CD4-positive, CD25-positive, alpha-beta regulatory T cell (primary cell): ENCODE measurements around the gene TMEM150B. TPM values are rescaled to one million over a fixed set of nuclear protein-coding genes. Genes with fewer than 3 reads are reported as not detected.
A peak's percentile ranks its signal among the peaks of the same experiment; 100 is the strongest.

ENCODE experiments used
- ATAC-seq, 2 donors: fragments of 150-1000 bp; cut with Tn5 transposase; one replicate each; pipeline ENCODE4 v1.10.0; 2021; ENCODE audit warnings: low read depth in 2 of 2, moderate number of reproducible peaks in 2 of 2, moderate library complexity in 1 of 2
- DNase-seq, 3 donors: peaks; one replicate each; pipeline versions ENCODE4 v3.0.0 to v3.0.0-alpha.2; 2012 to 2022; ENCODE audit warnings: mixed read lengths in 1 of 3
- H3K27ac ChIP-seq: one replicate; pipeline ENCODE4 v1.7.0; 2013; ENCODE audit warnings: mild to moderate bottlenecking, low read length; ENCODE audit not compliant: insufficient read depth, poor library complexity, severe bottlenecking
- H3K27me3 ChIP-seq: one replicate; pipeline ENCODE4 v1.7.0; 2013; ENCODE audit warnings: low read length; ENCODE audit not compliant: control insufficient read depth, insufficient read depth
- H3K36me3 ChIP-seq: one replicate; pipeline ENCODE4 v1.7.0; 2013; ENCODE audit warnings: mild to moderate bottlenecking, low read length, moderate library complexity; ENCODE audit not compliant: control insufficient read depth, insufficient read depth
- H3K4me1 ChIP-seq: 2 replicates; pipeline ENCODE4 v1.7.0; 2013; ENCODE audit warnings: mild to moderate bottlenecking, low read length; ENCODE audit not compliant: insufficient read depth, control insufficient read depth, poor library complexity, severe bottlenecking
- H3K4me3 ChIP-seq: one replicate; pipeline ENCODE4 v1.7.0; 2013; ENCODE audit warnings: low read depth, mild to moderate bottlenecking, low read length, moderate library complexity
- H3K9me3 ChIP-seq, 2 experiments: 1 replicate in 1 of 2; 2 replicates in 1 of 2; pipeline ENCODE4 v1.7.0; 2013; ENCODE audit warnings: low read length in 2 of 2, mild to moderate bottlenecking in 1 of 2, moderate library complexity in 1 of 2; ENCODE audit not compliant: control insufficient read depth in 2 of 2
- H3K27ac Mint-ChIP-seq, 3 donors: one replicate each; pipeline ENCODE4 v1.8.0; 2020 to 2022; ENCODE audit warnings: mild to moderate bottlenecking in 3 of 3, mixed read lengths in 3 of 3, moderate library complexity in 2 of 3
- H3K27me3 Mint-ChIP-seq: one replicate; pipeline ENCODE4 v1.8.0; 2022; ENCODE audit warnings: mild to moderate bottlenecking, mixed read lengths
- H3K36me3 Mint-ChIP-seq: one replicate; pipeline ENCODE4 v1.8.0; 2020; ENCODE audit warnings: mixed read lengths
- H3K4me1 Mint-ChIP-seq, 4 donors: one replicate each; pipeline ENCODE4 v1.8.0; 2020 to 2022; ENCODE audit warnings: mixed read lengths in 4 of 4, mild to moderate bottlenecking in 1 of 4
- H3K4me3 Mint-ChIP-seq, 4 donors: one replicate each; pipeline ENCODE4 v1.8.0; 2020 to 2022; ENCODE audit warnings: mild to moderate bottlenecking in 4 of 4, mixed read lengths in 4 of 4, moderate library complexity in 3 of 4
- H3K9me3 Mint-ChIP-seq, 7 donors: one replicate each; pipeline ENCODE4 v1.8.0; 2020 to 2022; ENCODE audit warnings: mixed read lengths in 7 of 7, mild to moderate bottlenecking in 3 of 7, moderate library complexity in 2 of 7
- polyA plus RNA-seq, 4 donors: library from polyadenylated mRNA; unstranded; fragments of 300-500 nt; fragmentation: Illumina TruSeq; gene quantifications; one replicate each; pipeline ENCODE4 v1.2.3, GENCODE V29; 2021
- total RNA-seq: library from RNA; stranded (reverse); gene quantifications from one replicate; pipeline ENCODE4 v1.2.3, GENCODE V29; 2022

The TMEM150B gene
- total and polyA plus RNA-seq, 5 donors from 2014 or later, result 2.1 TPM; not detected in 4

DNA sequence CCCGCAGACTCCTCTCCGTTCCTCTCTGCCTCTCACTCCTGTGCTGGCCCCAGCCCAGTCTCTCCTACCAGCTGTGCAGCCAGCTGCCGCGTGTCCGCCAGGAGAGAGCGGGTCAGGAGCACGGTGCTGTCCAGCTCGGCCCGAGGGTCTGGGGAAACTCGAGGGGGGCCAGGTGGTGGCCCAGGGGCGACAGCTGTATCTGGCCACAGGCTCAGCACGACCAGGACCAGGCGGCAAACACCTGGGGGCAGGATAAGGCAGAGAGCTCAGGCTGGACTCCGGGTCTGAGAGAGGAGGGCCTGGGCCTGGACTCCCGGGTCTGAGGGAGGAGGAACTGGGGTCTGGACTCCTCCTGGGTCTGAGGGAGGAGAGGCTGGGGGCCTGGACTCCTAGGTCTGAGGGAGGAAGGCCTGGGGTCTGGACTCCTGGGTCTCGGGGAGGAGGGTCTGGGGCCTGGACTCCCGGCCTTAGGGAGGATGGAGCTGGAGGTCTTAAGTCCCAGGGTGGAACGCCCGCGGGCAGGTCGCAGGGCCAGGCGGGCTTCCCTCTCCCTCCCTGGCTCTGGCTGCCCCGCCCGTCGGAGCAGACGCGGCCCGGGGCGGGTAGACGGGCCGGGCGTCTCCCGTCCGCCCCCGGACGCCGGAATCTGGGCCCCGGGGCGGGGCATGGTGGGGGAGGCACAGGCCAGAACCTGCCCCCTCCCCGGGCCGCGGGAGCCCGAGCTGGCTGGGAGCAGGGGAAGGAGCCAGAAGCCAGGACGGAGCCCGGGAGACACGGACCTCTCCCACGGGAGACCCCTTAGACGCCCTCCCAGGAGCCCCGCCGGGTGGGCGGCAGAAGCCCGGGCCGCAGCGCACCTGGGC is 43.8 kb upstream of the TMEM150B start:
- peaks cover 8% of the 10 kb centered on the region for H3K27me3 ChIP-seq
- peaks cover 0 to 14% (median 7%) of the 10 kb centered on the region in 4 donors for H3K4me1 Mint-ChIP-seq
- peaks cover 13% of the 10 kb centered on the region for H3K4me1 ChIP-seq
- peaks cover 0 to 6% (median 0%) of the 10 kb centered on the region in 7 donors for H3K9me3 Mint-ChIP-seq
- H3K36me3 ChIP-seq, result no peaks in the 10 kb centered on the region
- H3K36me3 Mint-ChIP-seq, result no peaks in the 10 kb centered on the region
- ATAC-seq (no peak), DNase-seq (peak in 1 of 3 donors; percentile 20)
- H3K27ac ChIP-seq, result no peak overlapping the region
- peaks cover 58% of the 10 kb centered on the region for H3K27me3 Mint-ChIP-seq
- peak overlapping the region in 1 of 4 donors; percentile 22 for H3K4me3 Mint-ChIP-seq
- H3K9me3 ChIP-seq, result no peaks in the 10 kb centered on the region
- no peak overlapping the region for H3K27ac Mint-ChIP-seq
- no peak overlapping the region for H3K4me3 ChIP-seq

DNA sequence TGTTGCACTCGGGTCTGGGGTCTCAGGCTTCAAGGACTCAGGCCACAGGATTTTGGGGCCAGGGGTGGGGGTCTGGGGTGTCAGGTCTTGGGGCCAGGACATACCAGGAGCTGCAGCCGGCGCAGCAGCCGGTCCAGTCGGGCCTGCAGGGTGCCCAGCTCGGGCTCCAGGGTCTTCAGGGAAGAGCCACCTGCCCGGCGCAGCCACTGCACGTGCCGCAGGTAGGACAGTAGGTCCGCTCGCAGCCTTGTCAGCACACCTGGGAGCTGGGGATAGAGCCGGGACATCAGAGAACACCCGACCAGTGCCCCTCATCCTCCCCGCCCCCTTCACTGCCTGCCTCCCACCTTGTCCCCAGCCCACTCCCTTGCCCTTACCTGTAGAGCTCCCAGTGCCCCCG is 43.0 kb upstream of the TMEM150B start:
- Mint-ChIP-seq H3K36me3 (no peaks in the 10 kb centered on the region), H3K4me3 (no peak overlapping the region), H3K27me3 (peaks cover 52% of the 10 kb centered on the region), H3K27ac (no peak overlapping the region), H3K4me1 (peaks cover 0 to 10% (median 4%) of the 10 kb centered on the region in 4 donors), H3K9me3 (peaks cover 0 to 6% (median 0%) of the 10 kb centered on the region in 7 donors)
- no peak overlapping the region for H3K27ac ChIP-seq
- no peaks in the 10 kb centered on the region for H3K9me3 ChIP-seq
- H3K36me3 ChIP-seq, result no peaks in the 10 kb centered on the region
- H3K4me1 ChIP-seq, result peaks cover 13% of the 10 kb centered on the region
- DNase-seq, result no peak
- H3K27me3 ChIP-seq, result peaks cover 8% of the 10 kb centered on the region
- no peak overlapping the region for H3K4me3 ChIP-seq
- no peak for ATAC-seq

GRCh38 chr19:55366790-55367189 is 41.6 kb upstream of the TMEM150B start:
- ATAC-seq (no peak), DNase-seq (no peak)
- Mint-ChIP-seq H3K36me3 (no peaks in the 10 kb centered on the region), H3K4me1 (peaks cover 0 to 7% (median 4%) of the 10 kb centered on the region in 4 donors), H3K27me3 (peaks cover 45% of the 10 kb centered on the region), H3K4me3 (peak overlapping the region in 1 of 4 donors; percentile 22), H3K9me3 (peaks cover 0 to 6% (median 0%) of the 10 kb centered on the region in 7 donors), H3K27ac (no peak overlapping the region)
- H3K4me1 ChIP-seq, result peaks cover 13% of the 10 kb centered on the region
- no peak overlapping the region for H3K27ac ChIP-seq
- peaks cover 5% of the 10 kb centered on the region for H3K27me3 ChIP-seq
- H3K4me3 ChIP-seq, result no peak overlapping the region
- H3K9me3 ChIP-seq, result no peaks in the 10 kb centered on the region
- H3K36me3 ChIP-seq, result no peaks in the 10 kb centered on the region

GRCh38 chr19:55365964-55366363 is 40.8 kb upstream of the TMEM150B start:
- no peaks in the 10 kb centered on the region for H3K36me3 Mint-ChIP-seq
- H3K4me3 ChIP-seq, result no peak overlapping the region
- H3K27ac ChIP-seq, result no peak overlapping the region
- H3K4me1 ChIP-seq, result peaks cover 13% of the 10 kb centered on the region
- DNase-seq (no peak), ATAC-seq (no peak)
- peaks cover 0 to 6% (median 2%) of the 10 kb centered on the region in 4 donors for H3K4me1 Mint-ChIP-seq
- no peak overlapping the region for H3K4me3 Mint-ChIP-seq
- H3K27me3 Mint-ChIP-seq, result peaks cover 37% of the 10 kb centered on the region
- no peaks in the 10 kb centered on the region for H3K36me3 ChIP-seq
- peaks cover 0 to 4% (median 0%) of the 10 kb centered on the region in 7 donors for H3K9me3 Mint-ChIP-seq
- H3K27ac Mint-ChIP-seq, result no peak overlapping the region
- peaks cover 2% of the 10 kb centered on the region for H3K27me3 ChIP-seq
- H3K9me3 ChIP-seq, result no peaks in the 10 kb centered on the region

DNA sequence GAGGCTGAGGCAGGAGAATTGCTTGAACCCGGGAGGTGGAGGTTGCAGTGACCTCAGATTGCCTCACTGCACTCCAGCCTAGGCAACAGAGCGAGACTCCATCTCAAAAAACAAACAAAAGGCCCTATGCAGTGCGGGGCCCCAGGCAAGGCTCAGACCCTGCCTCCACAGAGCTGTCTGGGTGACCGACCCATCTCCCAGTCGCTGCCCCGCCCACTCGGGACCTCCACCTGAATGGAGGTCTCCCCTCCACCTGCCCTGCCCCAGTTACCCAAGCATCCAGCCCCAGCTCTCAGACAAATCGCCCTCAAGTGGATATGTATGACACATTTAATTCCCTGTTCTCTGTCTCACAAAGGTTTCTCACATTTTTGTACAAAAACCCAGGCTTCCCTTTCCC is 40.1 kb upstream of the TMEM150B start:
- Mint-ChIP-seq H3K9me3 (peaks cover 0 to 2% (median 0%) of the 10 kb centered on the region in 7 donors), H3K27me3 (peaks cover 31% of the 10 kb centered on the region), H3K36me3 (no peaks in the 10 kb centered on the region), H3K27ac (no peak overlapping the region), H3K4me3 (no peak overlapping the region), H3K4me1 (peaks cover 0 to 3% (median 0%) of the 10 kb centered on the region in 4 donors)
- Histone ChIP-seq H3K36me3 (no peaks in the 10 kb centered on the region), H3K27ac (no peak overlapping the region), H3K4me3 (no peak overlapping the region), H3K9me3 (no peaks in the 10 kb centered on the region), H3K27me3 (no peaks in the 10 kb centered on the region), H3K4me1 (peaks cover 13% of the 10 kb centered on the region)
- DNase-seq (no peak), ATAC-seq (no peak)

DNA sequence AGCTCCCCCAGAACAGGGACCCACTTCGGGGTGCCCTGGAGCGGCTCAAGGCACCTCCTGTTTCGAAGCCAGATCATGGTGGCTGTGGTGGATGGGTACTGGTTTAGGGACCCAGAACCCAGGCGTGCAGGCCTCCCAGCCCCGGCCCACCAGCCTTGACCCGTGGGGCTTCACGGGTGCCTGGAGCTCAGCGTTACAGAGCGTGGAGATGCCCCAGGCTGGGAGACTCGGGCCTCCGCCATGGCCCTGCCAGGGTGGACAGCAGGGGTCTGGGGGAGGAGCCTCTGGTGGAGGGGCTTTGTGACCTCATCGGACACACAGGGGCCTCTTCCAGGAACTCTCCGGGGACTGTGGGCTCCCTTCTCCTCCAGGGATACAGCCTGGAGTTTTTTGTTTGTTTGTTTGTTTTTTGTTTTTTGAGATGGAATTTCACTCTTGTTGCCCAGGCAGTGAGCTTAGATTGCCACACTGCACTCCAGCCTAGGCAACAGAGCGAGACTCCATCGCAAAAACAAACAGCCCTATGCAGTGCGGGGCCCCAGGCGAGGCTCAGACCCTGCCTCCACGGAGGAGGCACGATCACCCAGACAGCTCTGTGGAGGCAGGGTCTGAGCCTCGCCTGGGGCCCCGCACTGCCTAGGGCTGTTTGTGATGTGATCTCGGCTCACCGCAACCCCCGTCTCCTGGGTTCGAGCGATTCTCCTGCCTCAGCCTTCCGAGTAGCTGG is 38.0 kb upstream of the TMEM150B start, which contains the start of gene GARIN5B:
Gene GARIN5B, minus strand, starts transcription at position 271 of the 727 bp plus-strand sequence. Its CDS starts 194 bp downstream, at position 77.
- H3K4me1 ChIP-seq, result no peaks in the 10 kb centered on the region
- H3K4me3 Mint-ChIP-seq, result no peak within 1 kb of the TSS
- no peak within 1 kb of the TSS for H3K4me3 ChIP-seq
- no peaks in the 10 kb centered on the region for H3K27me3 ChIP-seq
- ATAC-seq (no peak), DNase-seq (no peak)
- no peaks in the 10 kb centered on the region for H3K9me3 ChIP-seq
- H3K36me3 Mint-ChIP-seq, result no peaks in the 10 kb centered on the region
- no peaks in the 10 kb centered on the region for H3K4me1 Mint-ChIP-seq
- no peaks in the 10 kb centered on the region for H3K36me3 ChIP-seq
- peaks cover 0 to 2% (median 0%) of the 10 kb centered on the region in 7 donors for H3K9me3 Mint-ChIP-seq
- no peak within 1 kb of the TSS for H3K27ac Mint-ChIP-seq
- peaks cover 18% of the 10 kb centered on the region for H3K27me3 Mint-ChIP-seq
- no peak within 1 kb of the TSS for H3K27ac ChIP-seq

- H3K4me1 Mint-ChIP-seq, result no peaks in the 10 kb centered on the region
- peaks cover 0 to 1% (median 0%) of the 10 kb centered on the region in 7 donors for H3K9me3 Mint-ChIP-seq
- no peak overlapping the region for H3K4me3 ChIP-seq
- H3K36me3 Mint-ChIP-seq, result no peaks in the 10 kb centered on the region
- DNase-seq (no peak), ATAC-seq (no peak)
- no peaks in the 10 kb centered on the region for H3K9me3 ChIP-seq
- H3K4me1 ChIP-seq, result no peaks in the 10 kb centered on the region
- H3K27me3 ChIP-seq, result no peaks in the 10 kb centered on the region
- H3K27ac ChIP-seq, result no peak overlapping the region
- no peak overlapping the region for H3K4me3 Mint-ChIP-seq
- H3K27me3 Mint-ChIP-seq, result peaks cover 12% of the 10 kb centered on the region
- H3K36me3 ChIP-seq, result no peaks in the 10 kb centered on the region
- H3K27ac Mint-ChIP-seq, result no peak overlapping the region
Observed at GRCh38 chr19:55362174-55362989, 37.2 kb upstream of the TMEM150B start.
